SU-DHL-6 (cell line): Measurements from ENCODE around the gene PLEKHA7.

Experiments used
- H2AFZ ChIP-seq: fragments of 200-600 bp; sonication (generic); 2 replicates; pipeline ENCODE4 v1.6.1; 2014; ENCODE audit warnings: low read depth, mild to moderate bottlenecking, moderate library complexity, mixed read lengths, antibody characterized with exemption, low read length; ENCODE audit not compliant: severe bottlenecking
- H3F3A ChIP-seq: fragments of 200-600 bp; shearing (Covaris generic); 2 replicates; pipeline ENCODE4 v1.6.0; 2016; ENCODE audit warnings: antibody characterized with exemption, mild to moderate bottlenecking; ENCODE audit not compliant: insufficient read depth
- H3K27ac ChIP-seq: fragments of 200-600 bp; sonication (generic); 2 replicates; pipeline ENCODE4 v1.5.1; 2016; ENCODE audit warnings: low read depth, mild to moderate bottlenecking, low read length, moderate library complexity, mixed read lengths
- H3K27me3 ChIP-seq: fragments of 200-600 bp; sonication (generic), shearing (Covaris generic); 2 replicates; pipeline ENCODE4 v1.6.0; 2014; ENCODE audit warnings: mild to moderate bottlenecking, low read length
- H3K36me3 ChIP-seq: fragments of 200-600 bp; sonication (generic); 2 replicates; pipeline ENCODE4 v1.6.1; 2014; ENCODE audit warnings: mild to moderate bottlenecking, low read length, mixed read lengths
- H3K4me2 ChIP-seq: fragments of 300-600, 200-600 bp; shearing (Covaris generic), sonication (generic); 2 replicates; pipeline ENCODE4 v1.6.0; 2014; ENCODE audit warnings: low read length, low read depth, mild to moderate bottlenecking; ENCODE audit not compliant: poor library complexity, severe bottlenecking
- H3K4me3 ChIP-seq: fragments of 200-600 bp; sonication (generic); 2 replicates; pipeline ENCODE4 v1.5.1; 2014; ENCODE audit warnings: antibody characterized with exemption, low read length, mild to moderate bottlenecking, mixed read lengths; ENCODE audit not compliant: insufficient read depth, poor library complexity, severe bottlenecking
- H3K79me2 ChIP-seq: fragments of 200-600 bp; sonication (generic); 2 replicates; pipeline ENCODE4 v1.6.1; 2014; ENCODE audit warnings: mild to moderate bottlenecking, low read length, moderate library complexity; ENCODE audit not compliant: insufficient read depth
- H3K9ac ChIP-seq: fragments of 200-600 bp; sonication (generic); 2 replicates; pipeline ENCODE4 v1.7.0; 2014; ENCODE audit warnings: mild to moderate bottlenecking, low read length
- H3K9me2 ChIP-seq: fragments of 200-600 bp; sonication (generic); replicated peaks from 2 replicates; pipeline ENCODE4 v1.6.1; 2014; ENCODE audit warnings: low read length; ENCODE audit not compliant: insufficient read depth
- H3K9me3 ChIP-seq: fragments of 200-600 bp; sonication (generic); 2 replicates; pipeline ENCODE4 v1.6.1; 2014; ENCODE audit warnings: low read length, mixed read lengths; ENCODE audit not compliant: insufficient read depth
- H4K20me1 ChIP-seq: fragments of 200-600 bp; sonication (generic); 2 replicates; pipeline ENCODE4 v1.6.1; 2014; ENCODE audit warnings: low read depth, mild to moderate bottlenecking, antibody characterized with exemption, low read length, moderate library complexity, mixed read lengths
- EZH2phosphoT487 ChIP-seq: fragments of 200-600 bp; sonication (generic), shearing (Covaris generic); conservative IDR thresholded peaks from 2 replicates; pipeline ENCODE4 v1.6.1; 2018; ENCODE audit warnings: mild to moderate bottlenecking, antibody characterized with exemption, low read length, moderate library complexity, mixed read lengths
- TF ChIP-seq, protein P1 (sequence below): fragments of 200-600 bp; sonication (generic); IDR thresholded peaks from one replicate; pipeline ENCODE4 v1.5.1; 2017; ENCODE audit warnings: antibody characterized with exemption, mild to moderate bottlenecking, low read length, moderate library complexity; ENCODE audit not compliant: insufficient read depth, poor library complexity, severe bottlenecking

The PLEKHA7 gene

DNA sequence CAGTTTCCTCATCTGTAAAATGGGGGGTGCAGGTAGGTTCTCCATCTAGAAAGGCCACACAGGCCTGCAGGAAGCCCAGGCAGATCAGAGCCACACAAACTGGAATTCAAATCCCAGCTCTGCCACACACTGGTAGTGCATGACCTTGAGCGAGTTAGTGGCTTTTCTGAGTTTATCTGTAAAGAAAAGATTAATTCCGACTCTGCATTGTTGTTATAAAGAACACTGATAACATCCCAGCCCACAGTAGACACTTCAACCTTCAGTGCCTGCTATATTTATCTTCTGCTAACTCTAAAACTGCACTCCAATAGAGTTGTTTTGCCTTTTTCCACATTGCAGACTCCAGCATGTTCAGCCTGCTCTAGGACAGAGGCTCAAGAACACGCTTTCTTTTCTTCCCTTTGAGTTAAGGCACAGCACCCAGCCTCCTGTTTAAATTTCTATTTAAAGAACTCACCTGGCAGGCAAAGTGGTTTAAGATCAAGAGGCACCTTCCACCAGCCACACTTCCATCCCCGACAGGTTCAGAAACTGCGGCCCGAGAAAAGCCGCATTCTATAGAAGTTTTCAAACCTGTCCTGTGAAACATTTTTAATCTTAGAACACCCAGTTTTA lies 133.9 kb downstream of the PLEKHA7 start:
- Histone ChIP-seq H3K27me3 (no peaks in the 10 kb centered on the region), H3K4me3 (no peak overlapping the region)
- TF ChIP-seq, protein P1, sequence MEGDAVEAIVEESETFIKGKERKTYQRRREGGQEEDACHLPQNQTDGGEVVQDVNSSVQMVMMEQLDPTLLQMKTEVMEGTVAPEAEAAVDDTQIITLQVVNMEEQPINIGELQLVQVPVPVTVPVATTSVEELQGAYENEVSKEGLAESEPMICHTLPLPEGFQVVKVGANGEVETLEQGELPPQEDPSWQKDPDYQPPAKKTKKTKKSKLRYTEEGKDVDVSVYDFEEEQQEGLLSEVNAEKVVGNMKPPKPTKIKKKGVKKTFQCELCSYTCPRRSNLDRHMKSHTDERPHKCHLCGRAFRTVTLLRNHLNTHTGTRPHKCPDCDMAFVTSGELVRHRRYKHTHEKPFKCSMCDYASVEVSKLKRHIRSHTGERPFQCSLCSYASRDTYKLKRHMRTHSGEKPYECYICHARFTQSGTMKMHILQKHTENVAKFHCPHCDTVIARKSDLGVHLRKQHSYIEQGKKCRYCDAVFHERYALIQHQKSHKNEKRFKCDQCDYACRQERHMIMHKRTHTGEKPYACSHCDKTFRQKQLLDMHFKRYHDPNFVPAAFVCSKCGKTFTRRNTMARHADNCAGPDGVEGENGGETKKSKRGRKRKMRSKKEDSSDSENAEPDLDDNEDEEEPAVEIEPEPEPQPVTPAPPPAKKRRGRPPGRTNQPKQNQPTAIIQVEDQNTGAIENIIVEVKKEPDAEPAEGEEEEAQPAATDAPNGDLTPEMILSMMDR, result no peak
- no peak for TF ChIP-seq EZH2phosphoT487

DNA sequence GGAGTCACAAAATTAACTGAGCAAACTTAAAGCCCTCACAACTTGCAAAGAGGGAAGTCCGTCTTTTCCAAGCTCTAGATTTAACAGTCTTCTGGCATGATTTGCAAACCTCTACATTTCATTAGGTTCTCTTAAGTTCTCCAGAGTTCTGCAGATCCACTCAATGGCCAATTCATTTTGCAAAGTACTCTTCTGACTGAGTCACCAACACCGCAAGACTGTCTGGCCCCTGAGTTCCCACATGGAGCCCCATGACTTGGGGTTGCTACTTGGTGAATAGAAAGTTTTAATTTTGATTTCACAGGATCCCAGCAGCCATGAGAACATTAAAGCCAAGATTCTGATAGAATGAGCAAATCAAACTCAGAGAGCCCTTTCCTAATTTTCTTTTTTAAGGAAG lies 134.5 kb downstream of the PLEKHA7 start:
- H3K79me2 ChIP-seq, result no peaks in the 10 kb centered on the region
- no peaks in the 10 kb centered on the region for H3K27me3 ChIP-seq
- H3K4me2 ChIP-seq, result no peak overlapping the region
- H3K9me3 ChIP-seq, result no peaks in the 10 kb centered on the region
- no peak for TF ChIP-seq EZH2phosphoT487
- TF ChIP-seq, protein P1, result no peak
- no peaks in the 10 kb centered on the region for H3F3A ChIP-seq
- no peak overlapping the region for H3K9ac ChIP-seq
- no peaks in the 10 kb centered on the region for H4K20me1 ChIP-seq
- no peaks in the 10 kb centered on the region for H3K36me3 ChIP-seq
- H3K4me3 ChIP-seq, result no peak overlapping the region
- H2AFZ ChIP-seq, result no peak overlapping the region
- no peak overlapping the region for H3K27ac ChIP-seq
- H3K9me2 ChIP-seq, result no peaks in the 10 kb centered on the region

More for the DNA sequence above, 133.9 kb downstream of the PLEKHA7 start:
- Histone ChIP-seq H3K9me2 (no peaks in the 10 kb centered on the region), H3K36me3 (no peaks in the 10 kb centered on the region), H3F3A (no peaks in the 10 kb centered on the region), H3K4me2 (no peak overlapping the region), H2AFZ (no peak overlapping the region), H3K9me3 (no peaks in the 10 kb centered on the region), H3K27ac (no peak overlapping the region), H4K20me1 (no peaks in the 10 kb centered on the region), H3K79me2 (no peaks in the 10 kb centered on the region), H3K9ac (no peak overlapping the region)

DNA sequence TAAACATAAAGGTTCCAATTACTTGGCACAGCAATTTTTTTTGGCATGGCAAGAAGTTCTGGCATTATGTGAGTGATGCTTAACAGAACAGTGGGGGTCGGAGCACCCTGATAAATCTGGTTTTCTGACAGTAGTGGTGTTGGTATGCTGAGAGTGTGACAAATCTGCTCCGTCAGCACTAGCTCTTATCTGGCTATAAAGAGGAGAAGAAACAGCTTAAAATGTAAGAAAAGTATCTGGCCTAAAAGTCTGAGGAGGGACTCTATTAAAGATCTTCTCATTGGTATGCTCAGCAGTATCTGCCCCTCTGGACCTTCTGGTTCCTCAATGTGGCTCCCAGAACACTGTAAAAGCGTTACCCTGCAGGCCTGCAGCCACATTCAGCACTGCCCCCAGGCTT lies 137.4 kb downstream of the PLEKHA7 start:
- Histone ChIP-seq H4K20me1 (no peaks in the 10 kb centered on the region), H3K27me3 (no peaks in the 10 kb centered on the region), H3K9me2 (no peaks in the 10 kb centered on the region), H3K36me3 (no peaks in the 10 kb centered on the region), H3F3A (no peaks in the 10 kb centered on the region), H3K9me3 (no peaks in the 10 kb centered on the region), H3K4me2 (no peak overlapping the region), H3K27ac (no peak overlapping the region), H3K4me3 (no peak overlapping the region), H3K79me2 (no peaks in the 10 kb centered on the region), H2AFZ (no peak overlapping the region), H3K9ac (no peak overlapping the region)
- TF ChIP-seq EZH2phosphoT487, result no peak
- TF ChIP-seq, protein P1, result no peak
